Colonic mucosa (tissue), 4 donors: Measurements from ENCODE around the gene DPP6. TPM values are rescaled to one million over a fixed set of nuclear protein-coding genes. Genes with fewer than 3 reads are reported as not detected.

Experiments used
- DNase-seq: peaks from one replicate; pipeline ENCODE4 v3.0.0-alpha.2; 2020
- H3K27ac ChIP-seq: fragments of 200-600 bp; one replicate; pipeline ENCODE4 v1.8.0; 2021
- H3K27me3 ChIP-seq: fragments of 200-600 bp; one replicate; pipeline ENCODE4 v1.8.0; 2021
- H3K36me3 ChIP-seq: fragments of 200-600 bp; one replicate; pipeline ENCODE4 v1.8.0; 2021
- H3K4me1 ChIP-seq: fragments of 200-600 bp; one replicate; pipeline ENCODE4 v1.8.0; 2021; ENCODE audit warnings: mild to moderate bottlenecking
- H3K4me3 ChIP-seq: fragments of 200-600 bp; one replicate; pipeline ENCODE4 v1.8.0; 2021
- H3K9ac ChIP-seq, 2 donors: one replicate each; pipeline ENCODE4 v1.7.0; 2013; ENCODE audit warnings: control low read depth in 2 of 2, low read depth in 2 of 2, low read length in 2 of 2
- H3K9me3 ChIP-seq: fragments of 200-600 bp; one replicate; pipeline ENCODE4 v1.8.0; 2021
- intact Hi-C: fragments of 100-400 bp; cut with DNase I; formaldehyde crosslinking; loops from one replicate; pipeline ENCODE4 v1.14.1; 2022
- total RNA-seq, 2 donors: library from RNA; stranded (reverse); fragmentation: NEBNext Ultra II Directional in 1 of 2; extraction: Animal tissue kit (Norgen Biotek cat#: 25700) in 1 of 2; gene quantifications; one replicate each; pipeline ENCODE4 v1.2.1, GENCODE V29; 2021
- TF ChIP-seq, protein P1 (sequence below): fragments of 200-600 bp; IDR thresholded peaks from one replicate; pipeline ENCODE4 v1.8.0; 2022; ENCODE audit warnings: antibody characterized with exemption, mild to moderate bottlenecking
- donor health status: healthy.
- donor health status: DM: no; HTN: no; CAD: no.
- donor health status: DM: no; HTN: no; CAD: no.

Gene DPP6
- total RNA-seq, 2 donors from 2014 or later: 0.17 to 3.9 TPM

DNA sequence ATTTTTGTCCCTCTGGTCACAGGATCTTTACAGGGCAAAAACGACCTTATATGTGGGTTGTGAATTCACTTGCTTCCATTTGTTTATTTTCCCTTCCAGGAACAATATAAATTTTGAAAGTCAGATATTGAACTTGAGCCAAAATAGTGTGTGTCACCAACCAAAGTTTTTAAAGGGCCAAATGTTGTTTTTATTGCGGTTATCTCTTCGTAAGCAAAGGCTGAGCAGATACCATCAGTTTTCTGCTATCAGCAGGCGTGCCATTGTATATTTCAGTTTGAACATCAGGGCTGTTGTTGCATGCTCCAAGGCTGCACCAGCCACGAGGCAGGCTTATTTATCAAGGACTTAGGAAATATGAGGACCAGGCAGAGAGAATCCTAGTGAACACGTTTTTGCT, 790.4 kb downstream of the DPP6 start:
- Histone ChIP-seq H3K27ac (no peak overlapping the region), H3K9me3 (no peaks in the 10 kb centered on the region), H3K4me1 (peaks cover 5% of the 10 kb centered on the region), H3K36me3 (no peaks in the 10 kb centered on the region), H3K9ac (no peak overlapping the region), H3K4me3 (no peak overlapping the region), H3K27me3 (no peaks in the 10 kb centered on the region)
- no peak for DNase-seq
- TF ChIP-seq, protein P1, sequence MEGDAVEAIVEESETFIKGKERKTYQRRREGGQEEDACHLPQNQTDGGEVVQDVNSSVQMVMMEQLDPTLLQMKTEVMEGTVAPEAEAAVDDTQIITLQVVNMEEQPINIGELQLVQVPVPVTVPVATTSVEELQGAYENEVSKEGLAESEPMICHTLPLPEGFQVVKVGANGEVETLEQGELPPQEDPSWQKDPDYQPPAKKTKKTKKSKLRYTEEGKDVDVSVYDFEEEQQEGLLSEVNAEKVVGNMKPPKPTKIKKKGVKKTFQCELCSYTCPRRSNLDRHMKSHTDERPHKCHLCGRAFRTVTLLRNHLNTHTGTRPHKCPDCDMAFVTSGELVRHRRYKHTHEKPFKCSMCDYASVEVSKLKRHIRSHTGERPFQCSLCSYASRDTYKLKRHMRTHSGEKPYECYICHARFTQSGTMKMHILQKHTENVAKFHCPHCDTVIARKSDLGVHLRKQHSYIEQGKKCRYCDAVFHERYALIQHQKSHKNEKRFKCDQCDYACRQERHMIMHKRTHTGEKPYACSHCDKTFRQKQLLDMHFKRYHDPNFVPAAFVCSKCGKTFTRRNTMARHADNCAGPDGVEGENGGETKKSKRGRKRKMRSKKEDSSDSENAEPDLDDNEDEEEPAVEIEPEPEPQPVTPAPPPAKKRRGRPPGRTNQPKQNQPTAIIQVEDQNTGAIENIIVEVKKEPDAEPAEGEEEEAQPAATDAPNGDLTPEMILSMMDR: no peak
- intact Hi-C loops: no loop called here

GRCh38 chr7:154843670-154844237, 791.6 kb downstream of the DPP6 start:
- TF ChIP-seq, protein P1: no peak
- peaks cover 5% of the 10 kb centered on the region for H3K4me1 ChIP-seq

DNA sequence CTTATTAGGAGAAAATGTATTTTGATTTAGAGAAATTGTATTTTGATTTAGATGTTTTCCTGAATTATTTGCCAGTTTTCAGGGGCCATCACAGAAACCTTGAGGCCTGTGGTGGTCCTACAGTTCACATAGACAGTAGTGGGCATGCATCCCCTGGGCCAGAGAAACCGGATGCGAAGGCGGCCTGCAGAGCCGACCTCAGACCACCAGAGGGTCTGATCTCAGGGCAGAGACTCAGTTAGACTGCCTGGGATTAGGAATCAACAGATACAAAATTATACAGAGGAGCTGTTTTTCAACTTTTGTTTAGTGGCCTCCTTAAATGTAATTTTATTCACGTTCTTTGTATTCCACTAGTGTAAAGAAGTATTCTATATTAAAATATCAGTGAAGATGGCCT, 792.3 kb downstream of the DPP6 start:
- DNase-seq: no peak
- H3K9ac ChIP-seq: no peak overlapping the region
- intact Hi-C loops: no loop called here
- no peaks in the 10 kb centered on the region for H3K36me3 ChIP-seq
- H3K9me3 ChIP-seq: no peaks in the 10 kb centered on the region
- H3K27me3 ChIP-seq: no peaks in the 10 kb centered on the region
- TF ChIP-seq, protein P1: no peak
- H3K4me3 ChIP-seq: no peak overlapping the region
- H3K4me1 ChIP-seq: peaks cover 5% of the 10 kb centered on the region
- no peak overlapping the region for H3K27ac ChIP-seq

More at GRCh38 chr7:154843670-154844237, 791.6 kb downstream of the DPP6 start:
- H3K27me3 ChIP-seq: no peaks in the 10 kb centered on the region
- H3K9ac ChIP-seq: no peak overlapping the region
- no peaks in the 10 kb centered on the region for H3K9me3 ChIP-seq
- H3K36me3 ChIP-seq: no peaks in the 10 kb centered on the region
- no peak overlapping the region for H3K27ac ChIP-seq
- no peak overlapping the region for H3K4me3 ChIP-seq
- DNase-seq: no peak
- intact Hi-C loops: no loop called here

- no peak overlapping the region for H3K9ac ChIP-seq
- no peak overlapping the region for H3K4me3 ChIP-seq
- no peaks in the 10 kb centered on the region for H3K27me3 ChIP-seq
- intact Hi-C loops: no loop called here
- DNase-seq: no peak
- H3K4me1 ChIP-seq: peaks cover 5% of the 10 kb centered on the region
- H3K27ac ChIP-seq: no peak overlapping the region
- H3K36me3 ChIP-seq: no peaks in the 10 kb centered on the region
- no peaks in the 10 kb centered on the region for H3K9me3 ChIP-seq
- TF ChIP-seq, protein P1: no peak
Observed at GRCh38 chr7:154844955-154845354, 792.8 kb downstream of the DPP6 start.

DNA sequence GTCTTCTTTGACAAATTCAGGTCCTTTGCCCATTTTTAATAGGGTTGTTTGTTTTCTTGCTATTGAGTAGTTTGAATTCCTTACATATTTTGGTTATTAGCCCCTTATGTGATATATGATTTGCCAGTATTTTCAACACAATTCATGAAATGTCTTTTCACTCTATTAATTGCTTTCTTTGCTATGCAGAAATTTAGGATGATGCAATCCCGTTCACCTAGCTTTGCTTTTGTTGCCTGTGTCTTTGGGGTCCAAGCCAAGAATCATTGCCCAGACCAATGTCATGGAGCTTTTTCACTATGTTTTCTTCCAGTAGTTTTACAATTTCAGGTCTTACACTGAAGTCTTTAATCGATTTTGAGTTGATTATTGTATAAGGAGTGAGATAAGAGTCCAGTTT, 796.3 kb downstream of the DPP6 start:
- Histone ChIP-seq H3K9me3 (no peaks in the 10 kb centered on the region), H3K27me3 (no peaks in the 10 kb centered on the region), H3K4me3 (no peak overlapping the region), H3K36me3 (no peaks in the 10 kb centered on the region), H3K27ac (no peak overlapping the region), H3K4me1 (no peaks in the 10 kb centered on the region), H3K9ac (no peak overlapping the region)
- DNase-seq: no peak
- intact Hi-C loops: no loop called here
- TF ChIP-seq, protein P1: no peak
